Chondrocyte (in vitro differentiated cells): ENCODE results near the gene CGB2. TPM values are rescaled to one million over a fixed set of nuclear protein-coding genes. Genes with fewer than 3 reads are reported as not detected.
"Not testable (repeated sequence)": the region's sequence is repeated elsewhere in the genome, so short reads cannot be mapped to it uniquely, and the experiment has no call there.

Experiments used
- DNase-seq: peaks from one replicate; pipeline ENCODE4 v3.0.0; 2021; ENCODE audit warnings: mixed read lengths, low spot score
- H3K27ac Mint-ChIP-seq: one replicate; pipeline ENCODE4 v1.8.0; 2021; ENCODE audit warnings: mild to moderate bottlenecking, moderate library complexity, mixed read lengths; ENCODE audit not compliant: unreplicated experiment
- H3K27me3 Mint-ChIP-seq: 2 replicates; pipeline ENCODE4 v1.8.0; 2021; ENCODE audit warnings: low read depth, mixed read lengths
- H3K36me3 Mint-ChIP-seq: 2 replicates; pipeline ENCODE4 v1.8.0; 2021; ENCODE audit warnings: low read depth, mixed read lengths
- H3K4me1 Mint-ChIP-seq: 2 replicates; pipeline ENCODE4 v1.8.0; 2021; ENCODE audit warnings: low read depth, mild to moderate bottlenecking, mixed read lengths
- H3K4me3 Mint-ChIP-seq: one replicate; pipeline ENCODE4 v1.8.0; 2021; ENCODE audit warnings: mild to moderate bottlenecking, moderate library complexity, mixed read lengths; ENCODE audit not compliant: unreplicated experiment
- H3K9me3 Mint-ChIP-seq: 2 replicates; pipeline ENCODE4 v1.8.0; 2021; ENCODE audit warnings: low read depth, mixed read lengths
- total RNA-seq: library from RNA; stranded (reverse); gene quantifications from 3 replicates; pipeline ENCODE4 v1.2.1, GENCODE V29; 2021
- TF ChIP-seq, protein P1 (sequence below): fragments of 200-600 bp; sonication (generic); IDR thresholded peaks from 2 replicates; pipeline ENCODE4 v1.5.0; 2021; ENCODE audit warnings: antibody characterized with exemption, mild to moderate bottlenecking, moderate library complexity

CGB2 gene
- total RNA-seq, 1 donor from 2014 or later, result not detected

GRCh38 chr19:49056101-49056901 lies 24.6 kb downstream of the CGB2 start:
- Mint-ChIP-seq H3K9me3 (no peaks in the 10 kb centered on the region), H3K27ac (peak overlapping the region; percentile 25), H3K4me1 (peaks cover 19% of the 10 kb centered on the region), H3K4me3 (peak overlapping the region; percentile 77), H3K36me3 (no peaks in the 10 kb centered on the region), H3K27me3 (no peaks in the 10 kb centered on the region)
- TF ChIP-seq, protein P1, sequence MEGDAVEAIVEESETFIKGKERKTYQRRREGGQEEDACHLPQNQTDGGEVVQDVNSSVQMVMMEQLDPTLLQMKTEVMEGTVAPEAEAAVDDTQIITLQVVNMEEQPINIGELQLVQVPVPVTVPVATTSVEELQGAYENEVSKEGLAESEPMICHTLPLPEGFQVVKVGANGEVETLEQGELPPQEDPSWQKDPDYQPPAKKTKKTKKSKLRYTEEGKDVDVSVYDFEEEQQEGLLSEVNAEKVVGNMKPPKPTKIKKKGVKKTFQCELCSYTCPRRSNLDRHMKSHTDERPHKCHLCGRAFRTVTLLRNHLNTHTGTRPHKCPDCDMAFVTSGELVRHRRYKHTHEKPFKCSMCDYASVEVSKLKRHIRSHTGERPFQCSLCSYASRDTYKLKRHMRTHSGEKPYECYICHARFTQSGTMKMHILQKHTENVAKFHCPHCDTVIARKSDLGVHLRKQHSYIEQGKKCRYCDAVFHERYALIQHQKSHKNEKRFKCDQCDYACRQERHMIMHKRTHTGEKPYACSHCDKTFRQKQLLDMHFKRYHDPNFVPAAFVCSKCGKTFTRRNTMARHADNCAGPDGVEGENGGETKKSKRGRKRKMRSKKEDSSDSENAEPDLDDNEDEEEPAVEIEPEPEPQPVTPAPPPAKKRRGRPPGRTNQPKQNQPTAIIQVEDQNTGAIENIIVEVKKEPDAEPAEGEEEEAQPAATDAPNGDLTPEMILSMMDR, result peak; percentile 75
- DNase-seq, result no peak

GRCh38 chr19:49056902-49057596 lies 25.4 kb downstream of the CGB2 start:
- H3K4me1 Mint-ChIP-seq, result peaks cover 19% of the 10 kb centered on the region
- not testable (repeated sequence) for H3K36me3 Mint-ChIP-seq, DNase-seq, H3K27me3 Mint-ChIP-seq, H3K9me3 Mint-ChIP-seq
- peak overlapping the region; percentile 22 for H3K27ac Mint-ChIP-seq
- H3K4me3 Mint-ChIP-seq, result peak overlapping the region; percentile 77

GRCh38 chr19:49057636-49058234 lies 26.0 kb downstream of the CGB2 start, which contains the start of gene CGB7:
Gene CGB7 (minus strand): TSS chr19:49057749. CDS start chr19:49055375, 2,374 bp downstream.
- H3K9me3 Mint-ChIP-seq, result no peaks in the 10 kb centered on the region
- H3K27me3 Mint-ChIP-seq, result no peaks in the 10 kb centered on the region
- H3K4me3 Mint-ChIP-seq, result peak within 1 kb of the TSS; percentile 77
- peak within 1 kb of the TSS; percentile 22 for H3K27ac Mint-ChIP-seq
- H3K36me3 Mint-ChIP-seq, result no peaks in the 10 kb centered on the region
- TF ChIP-seq, protein P1, result no peak
- DNase-seq, result no peak
- peaks cover 19% of the 10 kb centered on the region for H3K4me1 Mint-ChIP-seq

DNA sequence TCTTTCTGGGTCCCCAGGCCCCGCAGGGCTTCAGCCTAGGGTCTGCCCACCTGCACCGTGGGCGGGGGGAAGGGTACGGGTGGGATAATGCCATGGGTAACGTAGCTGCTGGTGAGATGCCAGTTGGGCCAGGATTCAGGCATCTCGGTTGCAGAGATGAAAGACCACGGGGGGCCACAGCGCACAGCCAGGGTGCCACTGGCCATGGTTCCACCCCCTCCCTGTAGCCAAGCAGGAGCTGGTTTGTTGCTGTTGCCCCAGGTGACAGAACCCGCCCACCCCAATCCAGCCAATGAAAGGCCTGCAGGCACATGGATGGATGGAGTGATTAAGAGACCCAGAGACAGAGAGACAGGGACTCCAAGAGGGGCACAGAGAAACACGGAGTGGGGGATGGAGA lies 26.9 kb downstream of the CGB2 start:
- Mint-ChIP-seq H3K27me3 (no peaks in the 10 kb centered on the region), H3K9me3 (no peaks in the 10 kb centered on the region), H3K36me3 (no peaks in the 10 kb centered on the region), H3K4me1 (peaks cover 19% of the 10 kb centered on the region), H3K27ac (no peak overlapping the region), H3K4me3 (peak overlapping the region; percentile 77)
- no peak for DNase-seq
- TF ChIP-seq, protein P1, result no peak

DNA sequence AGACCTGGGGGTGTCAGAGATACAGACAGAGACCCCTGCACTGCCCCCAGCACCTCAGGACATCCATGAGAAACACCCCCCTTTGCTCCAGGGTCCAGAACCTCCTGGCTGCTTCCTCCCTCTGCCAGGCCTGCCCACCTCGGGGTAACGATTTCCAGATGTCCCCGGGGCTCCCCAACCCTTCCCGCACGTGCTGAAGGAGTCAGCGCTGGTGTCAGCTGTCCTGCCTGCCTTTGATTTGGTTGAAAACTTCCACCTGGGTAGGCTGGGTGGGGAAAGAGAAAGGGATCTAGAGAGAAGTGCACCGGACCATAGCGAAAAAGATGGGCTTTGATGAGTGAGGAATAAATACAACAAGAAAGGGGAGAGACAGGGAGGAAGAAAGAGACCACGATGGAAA lies 27.4 kb downstream of the CGB2 start:
- Mint-ChIP-seq H3K9me3 (no peaks in the 10 kb centered on the region), H3K27ac (no peak overlapping the region), H3K4me3 (no peak overlapping the region), H3K36me3 (no peaks in the 10 kb centered on the region), H3K27me3 (no peaks in the 10 kb centered on the region), H3K4me1 (peaks cover 21% of the 10 kb centered on the region)
- TF ChIP-seq, protein P1, result no peak
- DNase-seq, result no peak
